Measurements from ENCODE around the gene NPAS3.

DNA sequence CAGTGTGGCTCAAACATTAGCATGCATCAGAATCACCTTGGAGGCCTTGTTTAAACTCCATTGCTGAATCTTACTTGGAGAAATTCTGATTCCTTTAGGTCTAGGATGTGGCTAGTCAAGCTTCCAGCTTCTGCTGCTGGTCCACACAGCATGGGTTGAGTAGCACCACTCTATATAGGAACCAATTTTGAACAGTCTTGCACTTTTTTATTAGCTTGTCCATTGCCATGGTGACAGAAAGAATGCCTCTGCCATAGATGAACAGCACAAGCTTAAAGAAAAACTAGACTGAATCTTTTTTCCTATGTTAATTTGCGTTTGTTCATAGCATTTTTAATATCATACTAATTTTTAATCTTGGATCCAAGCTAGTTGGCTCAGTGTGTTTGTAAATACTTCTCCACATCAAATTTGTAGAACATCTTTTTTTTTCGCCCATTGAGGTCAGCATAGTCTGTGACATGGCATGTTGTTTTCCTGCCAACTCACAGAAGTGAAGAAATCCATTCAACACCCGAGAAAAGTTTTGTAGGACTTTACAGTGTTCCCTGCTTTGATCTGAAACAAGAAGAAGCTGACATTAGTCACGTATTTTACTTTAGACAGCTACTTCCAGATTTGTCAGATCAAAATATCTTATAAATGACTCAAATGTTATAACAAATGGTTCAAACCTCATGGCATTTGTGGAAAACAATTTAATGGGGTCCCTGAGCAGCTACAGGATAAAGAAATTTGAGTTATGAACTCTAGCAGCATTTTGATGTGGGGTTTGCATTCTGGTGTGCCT is 573.4 kb downstream of the NPAS3 start:
- TF ChIP-seq CTCF (IDR thresholded peaks at IDR 0.05) (no peak), POLR2A (IDR thresholded peaks at IDR 0.05) (no peak)
